Measurements from ENCODE around the gene ZXDC. TPM values are rescaled to one million over a fixed set of nuclear protein-coding genes. Genes with fewer than 3 reads are reported as not detected.

ZXDC gene
- total and polyA plus RNA-seq, 9 of the 15 experiments (the other 6 are each of a cell fraction or from before 2014, with no cell fraction given), result 0.59 to 13.4 (median 7.3) TPM

DNA sequence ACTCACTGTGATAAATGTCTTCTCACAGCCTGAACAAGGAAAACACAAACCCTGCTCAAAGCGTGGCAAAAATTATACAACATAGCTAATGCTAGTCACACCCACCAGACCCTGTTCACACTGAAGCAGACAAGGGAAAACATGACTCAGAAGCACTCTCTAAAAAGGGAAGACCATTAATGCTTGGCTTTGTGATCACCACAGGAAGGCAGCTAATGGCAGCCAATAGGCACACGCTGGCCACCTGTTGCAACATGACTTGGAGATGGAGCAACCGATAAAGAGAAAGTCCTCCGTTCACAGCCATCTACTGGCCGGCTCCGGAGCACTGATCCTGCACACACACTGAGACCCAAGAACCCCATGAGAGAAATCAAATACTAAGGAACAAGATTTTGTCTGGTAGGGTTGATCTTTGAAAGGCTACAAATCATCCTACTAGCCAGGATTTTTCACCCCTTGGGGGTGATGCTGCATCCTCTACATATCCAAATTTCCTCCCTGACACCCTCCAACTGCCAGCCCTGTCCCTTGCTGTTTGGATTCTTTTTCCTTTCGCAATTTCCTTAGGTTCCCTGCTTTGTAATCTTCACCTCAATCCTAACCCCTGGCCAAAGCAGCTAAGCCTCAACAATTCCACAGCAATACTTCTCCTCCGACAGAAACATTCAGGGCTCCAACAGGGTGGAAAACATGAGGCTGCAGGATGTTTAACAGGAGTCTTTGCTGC lies 3.2 kb downstream of the ZXDC start (continued):
- TF ChIP-seq FOXK2 (conservative IDR thresholded peaks at IDR 0.05 in 1 of 2, IDR thresholded peaks at IDR 0.05 in 1 of 2; ENCODE audit: low read depth in 2 of 2), result peak in 1 of 2 experiments; percentile 78; a peak in 2 of 4 replicates
- no peak for TF ChIP-seq NFE2L1 (tag; IDR thresholded peaks at IDR 0.05; ENCODE audit: borderline replicate concordance, low read depth)
- TF ChIP-seq CXXC5 (CRISPR knock-in tag; IDR thresholded peaks at IDR 0.05), result 0 out of 2 replicates have a peak, but pooled peaks have one; percentile 36
- TF ChIP-seq SRF (CRISPR knock-in tag; IDR thresholded peaks at IDR 0.05), result peak in 1 of 2 experiments; percentile 34; a peak in 1 of 4 replicates
- no peak for TF ChIP-seq SNIP1 (IDR thresholded peaks at IDR 0.05; ENCODE audit: low read depth)
- no peak for TF ChIP-seq CBX1 (IDR thresholded peaks at IDR 0.05; ENCODE audit: low read depth)
- TF ChIP-seq ZSCAN29 (IDR thresholded peaks at IDR 0.05), result no peak
- TF ChIP-seq, protein P1, sequence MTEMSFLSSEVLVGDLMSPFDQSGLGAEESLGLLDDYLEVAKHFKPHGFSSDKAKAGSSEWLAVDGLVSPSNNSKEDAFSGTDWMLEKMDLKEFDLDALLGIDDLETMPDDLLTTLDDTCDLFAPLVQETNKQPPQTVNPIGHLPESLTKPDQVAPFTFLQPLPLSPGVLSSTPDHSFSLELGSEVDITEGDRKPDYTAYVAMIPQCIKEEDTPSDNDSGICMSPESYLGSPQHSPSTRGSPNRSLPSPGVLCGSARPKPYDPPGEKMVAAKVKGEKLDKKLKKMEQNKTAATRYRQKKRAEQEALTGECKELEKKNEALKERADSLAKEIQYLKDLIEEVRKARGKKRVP (CRISPR knock-in tag; IDR thresholded peaks at IDR 0.05), result 0 out of 2 replicates have a peak, but pooled peaks have one; percentile 66
- TF ChIP-seq TAL1 (IDR thresholded peaks at IDR 0.05), result no peak
- TF ChIP-seq FOS (IDR thresholded peaks at IDR 0.05; ENCODE audit: extremely low read depth, insufficient read length), result peak; percentile 39
- no peak for TF ChIP-seq CHCHD3 (CRISPR knock-in tag; IDR thresholded peaks at IDR 0.05)
- TF ChIP-seq, protein P2, sequence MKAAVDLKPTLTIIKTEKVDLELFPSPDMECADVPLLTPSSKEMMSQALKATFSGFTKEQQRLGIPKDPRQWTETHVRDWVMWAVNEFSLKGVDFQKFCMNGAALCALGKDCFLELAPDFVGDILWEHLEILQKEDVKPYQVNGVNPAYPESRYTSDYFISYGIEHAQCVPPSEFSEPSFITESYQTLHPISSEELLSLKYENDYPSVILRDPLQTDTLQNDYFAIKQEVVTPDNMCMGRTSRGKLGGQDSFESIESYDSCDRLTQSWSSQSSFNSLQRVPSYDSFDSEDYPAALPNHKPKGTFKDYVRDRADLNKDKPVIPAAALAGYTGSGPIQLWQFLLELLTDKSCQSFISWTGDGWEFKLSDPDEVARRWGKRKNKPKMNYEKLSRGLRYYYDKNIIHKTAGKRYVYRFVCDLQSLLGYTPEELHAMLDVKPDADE (conservative IDR thresholded peaks at IDR 0.05; ENCODE audit: control insufficient read depth, low read depth, low read length), result no peak
- TF ChIP-seq PRPF4 (IDR thresholded peaks at IDR 0.05; ENCODE audit: insufficient read depth, low read depth, low read length, poor library complexity, severe bottlenecking), result no peak
- TF ChIP-seq, protein P3, sequence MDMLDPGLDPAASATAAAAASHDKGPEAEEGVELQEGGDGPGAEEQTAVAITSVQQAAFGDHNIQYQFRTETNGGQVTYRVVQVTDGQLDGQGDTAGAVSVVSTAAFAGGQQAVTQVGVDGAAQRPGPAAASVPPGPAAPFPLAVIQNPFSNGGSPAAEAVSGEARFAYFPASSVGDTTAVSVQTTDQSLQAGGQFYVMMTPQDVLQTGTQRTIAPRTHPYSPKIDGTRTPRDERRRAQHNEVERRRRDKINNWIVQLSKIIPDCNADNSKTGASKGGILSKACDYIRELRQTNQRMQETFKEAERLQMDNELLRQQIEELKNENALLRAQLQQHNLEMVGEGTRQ (CRISPR knock-in tag; IDR thresholded peaks at IDR 0.05), result no peak
- peak; percentile 29 for TF ChIP-seq GABPA (tag; conservative IDR thresholded peaks at IDR 0.05; ENCODE audit: low read depth)
- TF ChIP-seq TRIM24 (IDR thresholded peaks at IDR 0.05), result peak in 1 of 2 experiments; percentile 56; a peak in 1 of 4 replicates
- no peak for TF ChIP-seq KLF10 (CRISPR knock-in tag; IDR thresholded peaks at IDR 0.05)
- TF ChIP-seq, protein P4, sequence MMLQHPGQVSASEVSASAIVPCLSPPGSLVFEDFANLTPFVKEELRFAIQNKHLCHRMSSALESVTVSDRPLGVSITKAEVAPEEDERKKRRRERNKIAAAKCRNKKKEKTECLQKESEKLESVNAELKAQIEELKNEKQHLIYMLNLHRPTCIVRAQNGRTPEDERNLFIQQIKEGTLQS (IDR thresholded peaks at IDR 0.05), result peak; percentile 87
- TF ChIP-seq, protein P4 (CRISPR knock-in tag; conservative IDR thresholded peaks at IDR 0.05), result 0 out of 2 replicates have a peak, but pooled peaks have one; percentile 17
- peak; percentile 75 for TF ChIP-seq SMARCE1 (IDR thresholded peaks at IDR 0.05)
- TF ChIP-seq, protein P5, sequence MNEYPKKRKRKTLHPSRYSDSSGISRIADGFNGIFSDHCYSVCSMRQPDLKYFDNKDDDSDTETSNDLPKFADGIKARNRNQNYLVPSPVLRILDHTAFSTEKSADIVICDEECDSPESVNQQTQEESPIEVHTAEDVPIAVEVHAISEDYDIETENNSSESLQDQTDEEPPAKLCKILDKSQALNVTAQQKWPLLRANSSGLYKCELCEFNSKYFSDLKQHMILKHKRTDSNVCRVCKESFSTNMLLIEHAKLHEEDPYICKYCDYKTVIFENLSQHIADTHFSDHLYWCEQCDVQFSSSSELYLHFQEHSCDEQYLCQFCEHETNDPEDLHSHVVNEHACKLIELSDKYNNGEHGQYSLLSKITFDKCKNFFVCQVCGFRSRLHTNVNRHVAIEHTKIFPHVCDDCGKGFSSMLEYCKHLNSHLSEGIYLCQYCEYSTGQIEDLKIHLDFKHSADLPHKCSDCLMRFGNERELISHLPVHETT (CRISPR knock-in tag; conservative IDR thresholded peaks at IDR 0.05 in 1 of 2, IDR thresholded peaks at IDR 0.05 in 1 of 2), result 0 out of 4 replicates have a peak, but pooled peaks of 1 of the 2 experiments have one; percentile 30
- 0 out of 2 replicates have a peak, but pooled peaks have one; percentile 49 for TF ChIP-seq NBN (IDR thresholded peaks at IDR 0.05; ENCODE audit: low read depth)
- 0 out of 4 replicates have a peak, but pooled peaks of 1 of the 2 experiments have one; percentile 35 for TF ChIP-seq ARNT (IDR thresholded peaks at IDR 0.05)
